Stimulated activated effector memory CD8-positive, alpha-beta T cell treated with anti-CD3 and anti-CD28 coated beads, Interleukin-12 subunit alpha, Interleukin-12 subunit beta, amount 100 ng/mL, for 72 hours (primary cell): ENCODE results near the gene H6PD.
A peak's percentile ranks its signal among the peaks of the same experiment; 100 is the strongest.

Experiments
- ATAC-seq: fragments of 150-1000 bp; cut with Tn5 transposase; 2 replicates; pipeline ENCODE4 v1.10.0; 2021
- DNase-seq, 2 donors: peaks; one replicate each; pipeline ENCODE4 v3.0.0; 2021 to 2022; ENCODE audit warnings: low spot score in 2 of 2
- H3K27ac Mint-ChIP-seq: one replicate; pipeline ENCODE4 v1.8.0; 2022; ENCODE audit warnings: mild to moderate bottlenecking, mixed read lengths
- H3K36me3 Mint-ChIP-seq: one replicate; pipeline ENCODE4 v1.8.0; 2022; ENCODE audit warnings: mild to moderate bottlenecking, mixed read lengths
- H3K4me1 Mint-ChIP-seq: one replicate; pipeline ENCODE4 v1.8.0; 2022; ENCODE audit warnings: mixed read lengths
- H3K4me3 Mint-ChIP-seq: one replicate; pipeline ENCODE4 v1.8.0; 2022; ENCODE audit warnings: mild to moderate bottlenecking, mixed read lengths
- H3K9me3 Mint-ChIP-seq: one replicate; pipeline ENCODE4 v1.8.0; 2022; ENCODE audit warnings: mixed read lengths

The H6PD gene

GRCh38 chr1:9284061-9284460 lies 49.5 kb downstream of the H6PD start:
- Mint-ChIP-seq H3K9me3 (peaks cover 7% of the 10 kb centered on the region), H3K36me3 (no peaks in the 10 kb centered on the region), H3K4me3 (peak overlapping the region; percentile 10), H3K27ac (no peak overlapping the region), H3K4me1 (peaks cover 67% of the 10 kb centered on the region)
- ATAC-seq, result no peak
- DNase-seq, result no peak

GRCh38 chr1:9286556-9286955 lies 52.0 kb downstream of the H6PD start:
- peaks cover 7% of the 10 kb centered on the region for H3K9me3 Mint-ChIP-seq
- DNase-seq (no peak), ATAC-seq (no peak)
- H3K36me3 Mint-ChIP-seq, result no peaks in the 10 kb centered on the region
- no peak overlapping the region for H3K4me3 Mint-ChIP-seq
- H3K4me1 Mint-ChIP-seq, result peaks cover 53% of the 10 kb centered on the region
- no peak overlapping the region for H3K27ac Mint-ChIP-seq

- DNase-seq, result peak; percentile 82 to 94
- no peaks in the 10 kb centered on the region for H3K36me3 Mint-ChIP-seq
- no peak overlapping the region for H3K27ac Mint-ChIP-seq
- ATAC-seq, result no peak
- no peak overlapping the region for H3K4me3 Mint-ChIP-seq
- H3K4me1 Mint-ChIP-seq, result peaks cover 27% of the 10 kb centered on the region
- H3K9me3 Mint-ChIP-seq, result peaks cover 7% of the 10 kb centered on the region
These were observed 54.5 kb downstream of the H6PD start for GRCh38 chr1:9289090-9289534.

- peaks cover 19% of the 10 kb centered on the region for H3K4me1 Mint-ChIP-seq
- H3K9me3 Mint-ChIP-seq, result peaks cover 7% of the 10 kb centered on the region
- ATAC-seq, result no peak
- no peaks in the 10 kb centered on the region for H3K36me3 Mint-ChIP-seq
- H3K27ac Mint-ChIP-seq, result no peak overlapping the region
- no peak overlapping the region for H3K4me3 Mint-ChIP-seq
- no peak for DNase-seq
These were observed 55.3 kb downstream of the H6PD start for GRCh38 chr1:9289711-9290485.

- ATAC-seq (no peak), DNase-seq (no peak)
- Mint-ChIP-seq H3K9me3 (peaks cover 4% of the 10 kb centered on the region), H3K4me3 (peak overlapping the region; percentile 38), H3K27ac (no peak overlapping the region), H3K36me3 (no peaks in the 10 kb centered on the region), H3K4me1 (peaks cover 17% of the 10 kb centered on the region)
These were observed 57.4 kb downstream of the H6PD start for GRCh38 chr1:9291914-9292360.

- H3K27ac Mint-ChIP-seq, result no peak within 1 kb of the TSS
These were observed 58.0 kb downstream of the H6PD start, which contains the start of gene SPSB1 for GRCh38 chr1:9292361-9293240. SPSB1 (plus strand) TSS chr1:9292894; CDS start chr1:9355892, 62,998 bp downstream.

GRCh38 chr1:9293241-9293532 lies 58.6 kb downstream of the H6PD start:
- H3K4me1 Mint-ChIP-seq, result peaks cover 17% of the 10 kb centered on the region
- peaks cover 4% of the 10 kb centered on the region for H3K9me3 Mint-ChIP-seq
- DNase-seq, result no peak
- no peaks in the 10 kb centered on the region for H3K36me3 Mint-ChIP-seq
- H3K27ac Mint-ChIP-seq, result no peak overlapping the region
- H3K4me3 Mint-ChIP-seq, result no peak overlapping the region
- no peak for ATAC-seq

More at GRCh38 chr1:9292361-9293240, 58.0 kb downstream of the H6PD start, which contains the start of gene SPSB1:
- peak; percentile 69 for ATAC-seq
- H3K4me3 Mint-ChIP-seq, result peak within 1 kb of the TSS; percentile 38
- peak in 1 of 2 donors; percentile 67 for DNase-seq
- no peaks in the 10 kb centered on the region for H3K36me3 Mint-ChIP-seq
- H3K4me1 Mint-ChIP-seq, result peaks cover 17% of the 10 kb centered on the region
- peaks cover 4% of the 10 kb centered on the region for H3K9me3 Mint-ChIP-seq

- H3K4me3 Mint-ChIP-seq, result no peak overlapping the region
- H3K27ac Mint-ChIP-seq, result no peak overlapping the region
- DNase-seq (peak; percentile 20 to 72), ATAC-seq (peak; percentile 23)
- H3K4me1 Mint-ChIP-seq, result peaks cover 17% of the 10 kb centered on the region
- H3K36me3 Mint-ChIP-seq, result no peaks in the 10 kb centered on the region
- peaks cover 3% of the 10 kb centered on the region for H3K9me3 Mint-ChIP-seq
These were observed 59.2 kb downstream of the H6PD start for GRCh38 chr1:9293533-9294404.

GRCh38 chr1:9294405-9294773 lies 59.8 kb downstream of the H6PD start:
- no peaks in the 10 kb centered on the region for H3K9me3 Mint-ChIP-seq
- H3K4me3 Mint-ChIP-seq, result no peak overlapping the region
- ATAC-seq, result peak; percentile 76
- peaks cover 17% of the 10 kb centered on the region for H3K4me1 Mint-ChIP-seq
- H3K27ac Mint-ChIP-seq, result no peak overlapping the region
- H3K36me3 Mint-ChIP-seq, result no peaks in the 10 kb centered on the region
- DNase-seq, result peak in 1 of 2 donors; percentile 67

- peaks cover 11% of the 10 kb centered on the region for H3K4me1 Mint-ChIP-seq
- no peak overlapping the region for H3K27ac Mint-ChIP-seq
- no peak overlapping the region for H3K4me3 Mint-ChIP-seq
- H3K36me3 Mint-ChIP-seq, result no peaks in the 10 kb centered on the region
- H3K9me3 Mint-ChIP-seq, result no peaks in the 10 kb centered on the region
- ATAC-seq, result peak; percentile 67
- no peak for DNase-seq
These were observed 60.5 kb downstream of the H6PD start for GRCh38 chr1:9294910-9295636.

GRCh38 chr1:9295884-9296283 lies 61.3 kb downstream of the H6PD start:
- no peak for ATAC-seq
- no peaks in the 10 kb centered on the region for H3K9me3 Mint-ChIP-seq
- H3K36me3 Mint-ChIP-seq, result no peaks in the 10 kb centered on the region
- H3K4me1 Mint-ChIP-seq, result peaks cover 13% of the 10 kb centered on the region
- no peak for DNase-seq
- H3K4me3 Mint-ChIP-seq, result no peak overlapping the region
- no peak overlapping the region for H3K27ac Mint-ChIP-seq

GRCh38 chr1:9296850-9297249 lies 62.3 kb downstream of the H6PD start:
- ATAC-seq (no peak), DNase-seq (no peak)
- no peak overlapping the region for H3K27ac Mint-ChIP-seq
- H3K4me1 Mint-ChIP-seq, result peaks cover 14% of the 10 kb centered on the region
- H3K36me3 Mint-ChIP-seq, result no peaks in the 10 kb centered on the region
- H3K4me3 Mint-ChIP-seq, result no peak overlapping the region
- no peaks in the 10 kb centered on the region for H3K9me3 Mint-ChIP-seq

GRCh38 chr1:9297831-9298230 lies 63.3 kb downstream of the H6PD start:
- Mint-ChIP-seq H3K27ac (no peak overlapping the region), H3K36me3 (no peaks in the 10 kb centered on the region), H3K9me3 (no peaks in the 10 kb centered on the region), H3K4me3 (no peak overlapping the region), H3K4me1 (peaks cover 17% of the 10 kb centered on the region)
- ATAC-seq (no peak), DNase-seq (no peak)

GRCh38 chr1:9298282-9298681 lies 63.7 kb downstream of the H6PD start:
- H3K27ac Mint-ChIP-seq, result no peak overlapping the region
- no peak for ATAC-seq

More at GRCh38 chr1:9298282-9298681, 63.7 kb downstream of the H6PD start:
- Mint-ChIP-seq H3K9me3 (no peaks in the 10 kb centered on the region), H3K4me3 (no peak overlapping the region), H3K4me1 (peaks cover 19% of the 10 kb centered on the region), H3K36me3 (no peaks in the 10 kb centered on the region)
- no peak for DNase-seq
